Tibial artery (tissue), 4 donors: Measurements from ENCODE around the gene ZDHHC23.

ENCODE experiments used
- DNase-seq, 2 donors: peaks; one replicate each; pipeline ENCODE4 v3.0.0-alpha.2; 2019
- H3K27ac ChIP-seq, 2 donors: fragments of 200-600 bp; sonication (generic) in 1 of 2; 1 replicate in 1 of 2; 2 replicates in 1 of 2; pipeline ENCODE4 v1.5.1; 2018 to 2019; ENCODE audit warnings: mild to moderate bottlenecking in 1 of 2
- H3K27me3 ChIP-seq, 2 donors: fragments of 200-600 bp; sonication (generic) in 1 of 2; one replicate each; pipeline versions ENCODE4 v1.5.1 to v1.6.0; 2016 to 2019
- H3K36me3 ChIP-seq, 3 donors: fragments of 200-600 bp; sonication (generic) in 2 of 3; one replicate each; pipeline ENCODE4 v1.5.1; 2016 to 2019; ENCODE audit warnings: mild to moderate bottlenecking in 2 of 3
- H3K4me1 ChIP-seq, 4 donors: fragments of 200-600 bp; sonication (generic) in 2 of 4; 1 replicate in 3 of 4; 2 replicates in 1 of 4; pipeline ENCODE4 v1.5.1; 2016 to 2019
- H3K4me3 ChIP-seq, 2 donors: fragments of 200-600 bp; sonication (generic) in 1 of 2; 1 replicate in 1 of 2; 2 replicates in 1 of 2; pipeline ENCODE4 v1.5.1; 2018 to 2019; ENCODE audit warnings: mild to moderate bottlenecking in 2 of 2
- H3K9me3 ChIP-seq, 3 donors: fragments of 200-600 bp; sonication (generic) in 1 of 3; one replicate each; pipeline ENCODE4 v1.5.1; 2016 to 2019
- CTCF ChIP-seq, 2 experiments: fragments of 200-600 bp in 1 of 2; fragments of 450-650 bp in 1 of 2; IDR thresholded peaks; one replicate each; pipeline ENCODE4 v1.5.1; 2017 to 2019; ENCODE audit warnings: antibody characterized with exemption in 2 of 2, mild to moderate bottlenecking in 1 of 2, moderate library complexity in 1 of 2
- intact Hi-C: fragments of 100-400 bp; cut with DNase I; formaldehyde crosslinking; loops from one replicate; pipeline ENCODE4 v1.15.0; 2023; ENCODE audit warnings: low total_unique reads

ZDHHC23 gene

GRCh38 chr3:113947372-113948014, at the start of gene ZDHHC23:
TSS of gene ZDHHC23 (plus strand) at chr3:113948013. CDS start at chr3:113948803, 790 bp downstream.
- DNase-seq: peak; percentile 69 to 85

GRCh38 chr3:113898892-113899291, 48.9 kb upstream of the ZDHHC23 start:
- no peak for TF ChIP-seq CTCF (IDR thresholded peaks at IDR 0.05)

More at GRCh38 chr3:113947372-113948014, at the start of gene ZDHHC23:
- H3K27ac ChIP-seq: peak within 1 kb of the TSS; percentile 55 to 71
- no peaks in the 10 kb centered on the region for H3K27me3 ChIP-seq
- intact Hi-C loops: loop anchor here (5.0 kb wide), 1 partner anchor 110 kb away; the partner anchor contains the start of genes CCDC191 and QTRT2
- H3K4me1 ChIP-seq: peaks cover 0 to 18% (median 7%) of the 10 kb centered on the region in 4 donors
- TF ChIP-seq CTCF (IDR thresholded peaks at IDR 0.05): no peak
- peaks cover 0 to 3% (median 0%) of the 10 kb centered on the region in 3 donors for H3K36me3 ChIP-seq
- H3K4me3 ChIP-seq: peak within 1 kb of the TSS; percentile 81 to 86
- H3K9me3 ChIP-seq: no peaks in the 10 kb centered on the region

GRCh38 chr3:113906568-113907140, 41.2 kb upstream of the ZDHHC23 start:
- DNase-seq: no peak
- intact Hi-C loops: no loop called here
- H3K9me3 ChIP-seq: no peaks in the 10 kb centered on the region
- H3K4me1 ChIP-seq: no peaks in the 10 kb centered on the region
- H3K27me3 ChIP-seq: no peaks in the 10 kb centered on the region
- H3K4me3 ChIP-seq: no peak overlapping the region
- H3K36me3 ChIP-seq: no peaks in the 10 kb centered on the region
- no peak overlapping the region for H3K27ac ChIP-seq
- TF ChIP-seq CTCF (IDR thresholded peaks at IDR 0.05): no peak

More at GRCh38 chr3:113898892-113899291, 48.9 kb upstream of the ZDHHC23 start:
- Histone ChIP-seq H3K27me3 (no peaks in the 10 kb centered on the region), H3K27ac (no peak overlapping the region), H3K36me3 (no peaks in the 10 kb centered on the region), H3K4me3 (no peak overlapping the region), H3K4me1 (no peaks in the 10 kb centered on the region), H3K9me3 (no peaks in the 10 kb centered on the region)
- no peak for DNase-seq
- intact Hi-C loops: no loop called here

GRCh38 chr3:113908133-113908532, 39.7 kb upstream of the ZDHHC23 start:
- Histone ChIP-seq H3K4me1 (no peaks in the 10 kb centered on the region), H3K9me3 (no peaks in the 10 kb centered on the region), H3K4me3 (no peak overlapping the region), H3K27me3 (no peaks in the 10 kb centered on the region), H3K27ac (no peak overlapping the region), H3K36me3 (no peaks in the 10 kb centered on the region)
- TF ChIP-seq CTCF (IDR thresholded peaks at IDR 0.05): no peak
- intact Hi-C loops: no loop called here
- no peak for DNase-seq

- Histone ChIP-seq H3K27me3 (no peaks in the 10 kb centered on the region), H3K9me3 (no peaks in the 10 kb centered on the region), H3K4me1 (no peaks in the 10 kb centered on the region), H3K27ac (no peak overlapping the region), H3K36me3 (no peaks in the 10 kb centered on the region), H3K4me3 (no peak overlapping the region)
- TF ChIP-seq CTCF (IDR thresholded peaks at IDR 0.05): no peak
- intact Hi-C loops: no loop called here
- no peak for DNase-seq
These were observed 36.8 kb upstream of the ZDHHC23 start for GRCh38 chr3:113910966-113911365.
